ENCODE data around the gene DPF3. TPM values are rescaled to one million over a fixed set of nuclear protein-coding genes. Genes with fewer than 3 reads are reported as not detected.

The DPF3 gene
- polyA plus RNA-seq, 1 experiment, result 15.8 TPM

GRCh38 chr14:72818998-72819397, 74.9 kb downstream of the DPF3 start:
- CTCF ChIA-PET, result no interaction called here
- POLR2A ChIA-PET, result no interaction called here

DNA sequence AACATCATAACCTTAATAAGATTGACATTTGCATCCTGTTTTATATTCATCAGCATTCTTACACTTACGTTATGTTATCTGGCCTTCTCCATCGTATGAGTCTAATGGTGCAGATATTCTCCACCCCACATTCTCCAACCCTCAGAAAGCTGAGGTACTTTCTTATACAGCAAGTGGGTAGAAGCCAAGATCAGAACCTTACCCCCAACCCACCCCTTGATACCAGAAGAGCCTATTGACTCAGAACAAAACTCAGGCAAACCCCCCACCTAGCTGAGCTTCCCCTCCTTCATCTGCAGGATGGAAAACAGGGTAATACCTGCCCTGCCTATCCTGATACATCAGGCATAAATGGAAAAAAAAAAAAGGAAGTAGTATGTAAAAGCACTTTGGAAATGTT, 77.6 kb downstream of the DPF3 start:
- no peaks in the 10 kb centered on the region for H3K27me3 ChIP-seq (ENCODE audit: control insufficient read depth, insufficient read depth, low read length)
- DNase-seq (ENCODE audit: low read depth, low spot score), result no peak
- CTCF ChIA-PET, result no interaction called here
- H3K9me3 ChIP-seq (ENCODE audit: control insufficient read depth, insufficient read depth, low read length), result no peaks in the 10 kb centered on the region
- no peak overlapping the region for H3K4me3 ChIP-seq (ENCODE audit: low read depth, low read length)
- TF ChIP-seq, protein P1, sequence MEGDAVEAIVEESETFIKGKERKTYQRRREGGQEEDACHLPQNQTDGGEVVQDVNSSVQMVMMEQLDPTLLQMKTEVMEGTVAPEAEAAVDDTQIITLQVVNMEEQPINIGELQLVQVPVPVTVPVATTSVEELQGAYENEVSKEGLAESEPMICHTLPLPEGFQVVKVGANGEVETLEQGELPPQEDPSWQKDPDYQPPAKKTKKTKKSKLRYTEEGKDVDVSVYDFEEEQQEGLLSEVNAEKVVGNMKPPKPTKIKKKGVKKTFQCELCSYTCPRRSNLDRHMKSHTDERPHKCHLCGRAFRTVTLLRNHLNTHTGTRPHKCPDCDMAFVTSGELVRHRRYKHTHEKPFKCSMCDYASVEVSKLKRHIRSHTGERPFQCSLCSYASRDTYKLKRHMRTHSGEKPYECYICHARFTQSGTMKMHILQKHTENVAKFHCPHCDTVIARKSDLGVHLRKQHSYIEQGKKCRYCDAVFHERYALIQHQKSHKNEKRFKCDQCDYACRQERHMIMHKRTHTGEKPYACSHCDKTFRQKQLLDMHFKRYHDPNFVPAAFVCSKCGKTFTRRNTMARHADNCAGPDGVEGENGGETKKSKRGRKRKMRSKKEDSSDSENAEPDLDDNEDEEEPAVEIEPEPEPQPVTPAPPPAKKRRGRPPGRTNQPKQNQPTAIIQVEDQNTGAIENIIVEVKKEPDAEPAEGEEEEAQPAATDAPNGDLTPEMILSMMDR (IDR thresholded peaks at IDR 0.05; ENCODE audit: low read depth, low read length), result no peak
- POLR2A ChIA-PET, result no interaction called here
- H3K27ac ChIP-seq (ENCODE audit: low read depth, low read length), result no peak overlapping the region

More at GRCh38 chr14:72818998-72819397, 74.9 kb downstream of the DPF3 start:
- no peak overlapping the region for H3K4me3 ChIP-seq (ENCODE audit: low read depth, low read length)
- no peak overlapping the region for H3K27ac ChIP-seq (ENCODE audit: low read depth, low read length)
- DNase-seq (ENCODE audit: low read depth, low spot score), result no peak
- TF ChIP-seq, protein P1 (IDR thresholded peaks at IDR 0.05; ENCODE audit: low read depth, low read length), result no peak
- H3K27me3 ChIP-seq (ENCODE audit: control insufficient read depth, insufficient read depth, low read length), result no peaks in the 10 kb centered on the region
- no peaks in the 10 kb centered on the region for H3K9me3 ChIP-seq (ENCODE audit: control insufficient read depth, insufficient read depth, low read length)

DNA sequence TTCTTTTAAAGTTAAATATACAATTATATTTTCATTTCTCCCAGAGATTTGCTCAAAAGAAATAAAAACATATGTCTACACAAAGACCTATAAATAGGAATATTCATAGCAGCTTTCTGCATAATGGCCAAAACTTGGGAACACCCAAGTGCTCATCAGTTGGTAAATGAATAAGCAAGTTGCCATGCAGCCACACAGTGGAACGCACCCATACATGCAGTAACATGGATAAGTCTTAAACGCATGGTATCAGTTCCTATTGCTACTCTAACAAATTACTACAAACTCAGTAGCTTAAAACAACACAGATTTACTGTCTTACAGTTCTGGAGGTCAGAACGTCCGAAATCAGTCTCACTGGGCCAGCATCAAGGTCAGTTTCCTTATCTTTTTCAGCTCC, 78.5 kb downstream of the DPF3 start:
- TF ChIP-seq, protein P1 (IDR thresholded peaks at IDR 0.05; ENCODE audit: low read depth, low read length), result no peak
- ChIA-PET POLR2A (no interaction called here), CTCF (no interaction called here)
- DNase-seq (ENCODE audit: low read depth, low spot score), result no peak
- no peak overlapping the region for H3K4me3 ChIP-seq (ENCODE audit: low read depth, low read length)
- no peaks in the 10 kb centered on the region for H3K27me3 ChIP-seq (ENCODE audit: control insufficient read depth, insufficient read depth, low read length)
- H3K9me3 ChIP-seq (ENCODE audit: control insufficient read depth, insufficient read depth, low read length), result no peaks in the 10 kb centered on the region
- no peak overlapping the region for H3K27ac ChIP-seq (ENCODE audit: low read depth, low read length)

- TF ChIP-seq, protein P1 (IDR thresholded peaks at IDR 0.05; ENCODE audit: low read depth, low read length), result no peak
- peaks cover 5% of the 10 kb centered on the region; the same call in 1 of the 2 replicates for H3K9me3 ChIP-seq (ENCODE audit: control insufficient read depth, insufficient read depth, low read length)
- no peak for DNase-seq (ENCODE audit: low read depth, low spot score)
- no peak overlapping the region for H3K4me3 ChIP-seq (ENCODE audit: low read depth, low read length)
- no peaks in the 10 kb centered on the region for H3K27me3 ChIP-seq (ENCODE audit: control insufficient read depth, insufficient read depth, low read length)
- ChIA-PET CTCF (interaction anchor here (0.7 to 1.0 kb wide), 3 partner anchors 277 to 950 kb away, joined by 3 to 5 read pairs (median 4); no protein-coding TSS in a partner anchor), POLR2A (no interaction called here)
- no peak overlapping the region for H3K27ac ChIP-seq (ENCODE audit: low read depth, low read length)
These were observed 81.5 kb downstream of the DPF3 start for GRCh38 chr14:72812292-72812851.

- DNase-seq (ENCODE audit: low read depth, low spot score), result no peak
- Histone ChIP-seq H3K4me3 (ENCODE audit: low read depth, low read length) (no peak overlapping the region), H3K27ac (ENCODE audit: low read depth, low read length) (no peak overlapping the region), H3K27me3 (ENCODE audit: control insufficient read depth, insufficient read depth, low read length) (no peaks in the 10 kb centered on the region), H3K9me3 (ENCODE audit: control insufficient read depth, insufficient read depth, low read length) (peaks cover 5% of the 10 kb centered on the region; the same call in 1 of the 2 replicates)
- ChIA-PET POLR2A (no interaction called here), CTCF (no interaction called here)
- TF ChIP-seq, protein P1 (IDR thresholded peaks at IDR 0.05; ENCODE audit: low read depth, low read length), result no peak
These were observed 83.7 kb downstream of the DPF3 start for GRCh38 chr14:72810201-72810600.

All from AG04450 (cell line).